ENCODE measurements around the gene KDM2A.

DNA sequence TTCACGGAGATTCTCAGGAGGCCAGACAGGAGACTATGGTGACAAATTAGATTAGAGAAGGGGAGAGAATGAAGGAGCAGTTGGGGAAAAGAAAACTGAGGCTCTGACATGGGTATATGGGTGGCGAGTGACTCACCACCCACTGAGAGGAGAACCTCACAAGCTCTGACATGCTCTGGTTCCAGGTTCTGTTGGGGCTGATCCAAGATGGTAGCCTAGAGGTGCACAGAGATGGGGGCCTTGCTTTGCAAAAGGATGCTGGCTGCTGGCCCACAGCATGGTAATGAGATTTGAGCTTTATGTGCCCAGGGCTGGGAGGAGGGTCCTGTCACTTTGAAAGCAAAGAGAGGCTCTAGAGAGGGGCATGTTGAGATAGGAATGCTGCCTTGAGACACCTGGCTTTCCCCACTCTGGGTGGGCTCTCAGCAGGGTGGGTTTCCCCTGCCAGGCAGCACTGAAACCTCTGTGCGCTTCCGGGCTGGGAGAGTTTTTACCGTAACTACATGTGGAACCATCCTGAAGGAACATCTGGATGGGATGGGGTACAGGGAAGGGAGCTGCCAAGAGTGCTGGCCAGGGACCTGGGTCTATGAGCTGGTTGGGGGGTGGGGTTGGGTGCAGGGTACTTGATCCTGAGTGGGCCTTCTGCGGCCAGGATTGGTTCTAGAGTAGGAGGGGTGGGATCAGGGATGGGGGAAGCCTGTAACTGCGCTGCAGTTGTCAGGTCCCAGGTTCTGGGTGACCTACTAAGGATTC is 146.0 kb downstream of the KDM2A start:
- TF ChIP-seq CTCF (IDR thresholded peaks at IDR 0.05) (no peak), POLR2A (IDR thresholded peaks at IDR 0.05) (no peak)

Data from thyroid gland (tissue), 4 donors.